K562 (cell line): ENCODE results near the gene OTOGL. TPM values are rescaled to one million over a fixed set of nuclear protein-coding genes. Genes with fewer than 3 reads are reported as not detected.

Source experiments
- ATAC-seq: fragments of 200-7000 bp; cut with Tn5 transposase; 3 replicates; pipeline ENCODE4 v1.9.1; 2020; ENCODE audit warnings: moderate library complexity
- BruUV-seq: library from RNA; stranded (reverse); fragments of 400-500 nt; replicated peaks from 2 replicates; lab custom pipeline; 2021; lab: Mats Ljungman, UMichigan
- CTCF ChIA-PET: fragments of 300-600 bp; formaldehyde crosslinking; extraction: SDS; loops from one replicate; lab custom pipeline; 2021; ENCODE audit warnings: low intra/inter-chr PET ratio; lab: Yijun Ruan, JAX
- POLR2A ChIA-PET: fragments of 300-600, 350-650 bp; sonication (Branson Sonifier 250); formaldehyde crosslinking; extraction: SDS; loops from one replicate; lab custom pipeline; 2021; ENCODE audit warnings: antibody characterized with exemption, inconsistent platforms; lab: Yijun Ruan, JAX
- DNase-seq, 4 experiments: peaks; one replicate each; pipeline versions ENCODE4 v3.0.0 to v3.0.0-alpha.2; 2011 to 2018; ENCODE audit warnings: low spot score in 3 of 4, mixed read lengths in 3 of 4; ENCODE audit errors: extremely low read depth in 1 of 4
- FAIRE-seq: peaks from 2 replicates; lab custom pipeline; 2011; peaks lifted over from hg19 to GRCh38; lab: Jason Lieb, UNC
- H2AFZ ChIP-seq: 2 replicates; pipeline ENCODE4 v1.6.0; 2011; ENCODE audit warnings: low read depth, low read length, control low read depth, inconsistent platforms
- H3K27ac ChIP-seq: fragments of 200-600 bp; 3 replicates; pipeline ENCODE4 v1.8.0; 2011; ENCODE audit warnings: low read depth, mild to moderate bottlenecking, control low read depth, inconsistent platforms, low read length, moderate library complexity, mixed read lengths; ENCODE audit errors: extremely low read depth
- H3K27me3 ChIP-seq, 2 experiments: fragments of 300-600 bp in 1 of 2; 2 replicates in 1 of 2; 3 replicates in 1 of 2; pipeline versions ENCODE4 v1.6.0 to v1.8.0; 2011; ENCODE audit warnings: inconsistent platforms in 2 of 2, low read length in 2 of 2, mild to moderate bottlenecking in 1 of 2, mixed read lengths in 1 of 2, moderate library complexity in 1 of 2; ENCODE audit not compliant: control insufficient read depth in 2 of 2, insufficient read depth in 2 of 2
- H3K36me3 ChIP-seq: fragments of 300-600 bp; 3 replicates; pipeline ENCODE4 v1.8.0; 2011; ENCODE audit warnings: mild to moderate bottlenecking, low read length, inconsistent platforms; ENCODE audit not compliant: control insufficient read depth, insufficient read depth
- H3K4me1 ChIP-seq, 2 experiments: fragments of 200-600 bp in 1 of 2; replicated peaks in 1 of 2; 2 replicates in 1 of 2; 3 replicates in 1 of 2; pipeline versions ENCODE4 v1.5.1 to v1.8.0; 2011; ENCODE audit warnings: inconsistent platforms in 2 of 2, low read length in 2 of 2, mild to moderate bottlenecking in 1 of 2, mixed read lengths in 1 of 2, moderate library complexity in 1 of 2; ENCODE audit not compliant: control insufficient read depth in 2 of 2, insufficient read depth in 2 of 2
- H3K4me2 ChIP-seq: 2 replicates; pipeline ENCODE4 v1.6.1; 2011; ENCODE audit warnings: low read length, control low read depth, inconsistent platforms, mixed read lengths; ENCODE audit not compliant: insufficient read depth
- H3K4me3 ChIP-seq: fragments of 200-600 bp; sonication (generic), shearing (Covaris generic); 2 replicates; pipeline ENCODE4 v1.5.1; 2016; ENCODE audit warnings: control low read depth, inconsistent platforms
- H3K79me2 ChIP-seq: fragments of 200-600 bp; 3 replicates; pipeline ENCODE4 v1.8.0; 2011; ENCODE audit warnings: low read length, inconsistent platforms; ENCODE audit not compliant: control insufficient read depth, insufficient read depth
- H3K9ac ChIP-seq, 2 experiments: 2 replicates each; pipeline versions ENCODE4 v1.6.0 to v1.6.1; 2011; ENCODE audit warnings: low read depth in 2 of 2, low read length in 2 of 2, control low read depth in 1 of 2, inconsistent platforms in 1 of 2, mild to moderate bottlenecking in 1 of 2, mixed read lengths in 1 of 2; ENCODE audit not compliant: insufficient read depth in 1 of 2
- H3K9me1 ChIP-seq: one replicate; pipeline ENCODE4 v1.6.0; 2011; ENCODE audit warnings: inconsistent platforms, mild to moderate bottlenecking, low read length, moderate library complexity; ENCODE audit not compliant: control insufficient read depth, insufficient read depth
- H3K9me3 ChIP-seq: replicated peaks from 2 replicates; pipeline ENCODE4 v1.5.1; 2011; ENCODE audit warnings: low read depth, low read length, inconsistent platforms; ENCODE audit not compliant: control insufficient read depth, insufficient read depth
- H4K20me1 ChIP-seq: replicated peaks from 2 replicates; pipeline ENCODE4 v1.6.1; 2011; ENCODE audit warnings: low read length, inconsistent platforms, mixed read lengths; ENCODE audit not compliant: control insufficient read depth, insufficient read depth
- DIDO1 ChIP-seq: fragments of 450-650 bp; IDR thresholded peaks from 2 replicates; pipeline ENCODE4 v1.6.1; 2016; ENCODE audit warnings: low read depth, missing biosample characterization, missing genetic modification characterization
- FOXA3 ChIP-seq, 2 experiments: fragments of 450-650 bp in 1 of 2; sonication (generic) in 1 of 2; formaldehyde crosslinking; IDR thresholded peaks in 1 of 2; conservative IDR thresholded peaks in 1 of 2; 2 replicates each; pipeline versions ENCODE4 v1.4.0 to v1.8.0; 2020 to 2022; ENCODE audit warnings: mild to moderate bottlenecking in 2 of 2, missing genetic modification reagents in 1 of 2
- OTX1 ChIP-seq: fragments of 450-650 bp; formaldehyde crosslinking; IDR thresholded peaks from 2 replicates; pipeline ENCODE4 v1.4.0; 2022; ENCODE audit warnings: mild to moderate bottlenecking
- RBM39 ChIP-seq: fragments of 200-400 bp; formaldehyde crosslinking; optimal IDR thresholded peaks from 2 replicates; pipeline ENCODE3; 2018; ENCODE audit warnings: low read depth, low read length
- TAF9B ChIP-seq: fragments of 450-650 bp; IDR thresholded peaks from 2 replicates; pipeline ENCODE4 v1.6.1; 2018; ENCODE audit warnings: mild to moderate bottlenecking; ENCODE audit not compliant: partially characterized antibody
- TEAD1 ChIP-seq, 2 experiments: fragments of 450-650 bp in 1 of 2; sonication (generic) in 1 of 2; formaldehyde crosslinking; IDR thresholded peaks; 2 replicates each; pipeline versions ENCODE4 v1.4.0 to v1.8.0; 2020 to 2022; ENCODE audit warnings: mild to moderate bottlenecking in 2 of 2, missing genetic modification reagents in 1 of 2
- WGBS: fragments of 100-300 bp; shearing (Covaris generic); methylation state at CpG from one replicate; pipeline ENCODE4 v1.1.6; 2016; ENCODE audit warnings: low coverage, mixed read lengths; ENCODE audit not compliant: insufficient coverage; ENCODE audit errors: missing lambda C conversion rate; 5-methylcytosine and 5-hydroxymethylcytosine counted together
- in situ Hi-C: fragments of 300-500 bp; cut with MboI; formaldehyde crosslinking; loops from 4 replicates; pipeline ENCODE4 v1.15.0; 2018; ENCODE audit warnings: inconsistent platforms, mixed read lengths
- intact Hi-C: fragments of 100-400 bp; cut with micrococcal nuclease; formaldehyde crosslinking; loops from 2 replicates; pipeline ENCODE4 v1.14.2; 2022
- polyA plus RNA-seq, 8 experiments: library from polyadenylated mRNA; depleted of rRNA in 4 of 8; stranded (reverse) in 5 of 8; unstranded in 3 of 8; fragments of >200 nt; fragmentation: Nextera tagmentation in 2 of 8; fragmentation: Illumina TruSeq in 1 of 8; extraction: Ambion mirVana in 2 of 8; extraction: Trizol in 1 of 8; gene quantifications; 2 replicates each; pipeline versions ENCODE4 v1.2.1 to v1.2.3, GENCODE V29; 2011 to 2014; ENCODE audit warnings: inconsistent platforms in 1 of 8, missing spikeins in 1 of 8
- total RNA-seq, 7 experiments: library from RNA; depleted of rRNA in 6 of 7; stranded (reverse); fragments of >200 nt in 6 of 7; fragmentation: Illumina TruSeq in 2 of 7; extraction: Trizol in 2 of 7; gene quantifications; 2 replicates each; pipeline versions ENCODE4 v1.2.1 to v1.2.3, GENCODE V29; 2011 to 2021; ENCODE audit warnings: low replicate concordance in 1 of 7
- TF ChIP-seq, protein P1 (sequence below), 3 experiments: IDR thresholded peaks in 2 of 3; conservative IDR thresholded peaks in 1 of 3; 2 replicates each; pipeline ENCODE4 v1.5.1; 2011 to 2012; ENCODE audit warnings: low read length in 3 of 3, mild to moderate bottlenecking in 3 of 3, control low read depth in 2 of 3, improper control_type of control experiment in 1 of 3, inconsistent platforms in 1 of 3, low read depth in 1 of 3, mixed read lengths in 1 of 3, moderate library complexity in 1 of 3; ENCODE audit not compliant: insufficient read depth in 2 of 3
- TF ChIP-seq, protein P2 (sequence below): sonication (generic); formaldehyde crosslinking; IDR thresholded peaks from 2 replicates; pipeline ENCODE4 v1.8.1; 2022; ENCODE audit warnings: missing genetic modification reagents
- TF ChIP-seq, protein P3 (sequence below): sonication (generic); formaldehyde crosslinking; IDR thresholded peaks from 2 replicates; pipeline ENCODE4 v1.8.1; 2023; ENCODE audit warnings: mild to moderate bottlenecking, missing genetic modification reagents
- TF ChIP-seq, protein P4 (sequence below): fragments of 450-650 bp; formaldehyde crosslinking; IDR thresholded peaks from 2 replicates; pipeline ENCODE4 v1.4.0; 2022; ENCODE audit warnings: missing genetic modification characterization

OTOGL gene
- total and polyA plus RNA-seq, 9 of the 15 experiments (the other 6 are each of a cell fraction or from before 2014, with no cell fraction given): 0.02 to 0.03 TPM; not detected in 7

DNA sequence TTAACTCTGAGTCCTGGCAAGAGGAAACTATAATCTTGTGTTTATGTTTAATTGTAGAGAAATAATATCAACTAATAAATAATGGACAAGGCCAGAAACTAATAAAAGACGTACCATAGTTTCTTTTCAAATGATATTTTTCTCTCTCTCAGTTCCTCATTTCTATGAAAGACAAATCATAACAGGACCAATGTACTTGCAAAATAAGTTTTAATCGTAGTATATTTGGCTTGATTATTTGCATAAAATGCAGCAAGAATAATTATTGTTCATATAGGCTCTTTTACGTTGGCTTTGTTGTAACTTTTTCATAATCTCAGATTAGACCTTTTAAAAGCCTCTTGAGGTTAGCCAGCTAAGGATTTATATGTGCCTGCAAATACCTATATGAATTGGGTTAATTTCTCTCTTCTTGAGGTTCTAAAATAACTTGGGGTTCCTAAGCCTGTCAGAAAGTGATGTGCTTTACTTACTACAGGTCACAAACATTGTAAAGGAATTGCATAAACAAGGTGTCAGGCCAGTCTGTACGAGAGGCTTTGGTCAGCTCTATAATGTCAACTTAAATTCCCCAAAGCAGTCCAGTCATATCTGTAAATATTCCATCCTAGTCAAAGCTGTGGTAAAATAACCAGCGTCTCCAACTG lies 191.9 kb downstream of the OTOGL start:
- POLR2A ChIA-PET: no interaction called here
- no TSS peak for BruUV-seq
- CTCF ChIA-PET: no interaction called here

More for the DNA sequence above, 191.9 kb downstream of the OTOGL start:
- no peaks in the 10 kb centered on the region for H3K79me2 ChIP-seq
- no peak overlapping the region for H2AFZ ChIP-seq
- H3K9me1 ChIP-seq: no peaks in the 10 kb centered on the region
- H3K4me1 ChIP-seq: no peaks in the 10 kb centered on the region
- no peak overlapping the region for H3K4me3 ChIP-seq
- H3K9me3 ChIP-seq: no peaks in the 10 kb centered on the region
- H3K27me3 ChIP-seq: no peaks in the 10 kb centered on the region
- H4K20me1 ChIP-seq: no peaks in the 10 kb centered on the region
- H3K9ac ChIP-seq: no peak overlapping the region
- H3K27ac ChIP-seq: no peak overlapping the region
- TF ChIP-seq FOXA3 (CRISPR knock-in tag; conservative IDR thresholded peaks at IDR 0.05 in 1 of 2, IDR thresholded peaks at IDR 0.05 in 1 of 2): no peak
- TF ChIP-seq RBM39: no peak
- TF ChIP-seq DIDO1 (tag): no peak
- no peak for TF ChIP-seq TEAD1 (CRISPR knock-in tag; IDR thresholded peaks at IDR 0.05)
- no peak for TF ChIP-seq OTX1 (CRISPR knock-in tag)
- TF ChIP-seq, protein P1, sequence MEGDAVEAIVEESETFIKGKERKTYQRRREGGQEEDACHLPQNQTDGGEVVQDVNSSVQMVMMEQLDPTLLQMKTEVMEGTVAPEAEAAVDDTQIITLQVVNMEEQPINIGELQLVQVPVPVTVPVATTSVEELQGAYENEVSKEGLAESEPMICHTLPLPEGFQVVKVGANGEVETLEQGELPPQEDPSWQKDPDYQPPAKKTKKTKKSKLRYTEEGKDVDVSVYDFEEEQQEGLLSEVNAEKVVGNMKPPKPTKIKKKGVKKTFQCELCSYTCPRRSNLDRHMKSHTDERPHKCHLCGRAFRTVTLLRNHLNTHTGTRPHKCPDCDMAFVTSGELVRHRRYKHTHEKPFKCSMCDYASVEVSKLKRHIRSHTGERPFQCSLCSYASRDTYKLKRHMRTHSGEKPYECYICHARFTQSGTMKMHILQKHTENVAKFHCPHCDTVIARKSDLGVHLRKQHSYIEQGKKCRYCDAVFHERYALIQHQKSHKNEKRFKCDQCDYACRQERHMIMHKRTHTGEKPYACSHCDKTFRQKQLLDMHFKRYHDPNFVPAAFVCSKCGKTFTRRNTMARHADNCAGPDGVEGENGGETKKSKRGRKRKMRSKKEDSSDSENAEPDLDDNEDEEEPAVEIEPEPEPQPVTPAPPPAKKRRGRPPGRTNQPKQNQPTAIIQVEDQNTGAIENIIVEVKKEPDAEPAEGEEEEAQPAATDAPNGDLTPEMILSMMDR (IDR thresholded peaks at IDR 0.05 in 2 of 3, conservative IDR thresholded peaks at IDR 0.05 in 1 of 3; ENCODE audit: insufficient read depth in 2 of 3, low read depth in 1 of 3, low read length in 3 of 3): no peak
- TF ChIP-seq, protein P2, sequence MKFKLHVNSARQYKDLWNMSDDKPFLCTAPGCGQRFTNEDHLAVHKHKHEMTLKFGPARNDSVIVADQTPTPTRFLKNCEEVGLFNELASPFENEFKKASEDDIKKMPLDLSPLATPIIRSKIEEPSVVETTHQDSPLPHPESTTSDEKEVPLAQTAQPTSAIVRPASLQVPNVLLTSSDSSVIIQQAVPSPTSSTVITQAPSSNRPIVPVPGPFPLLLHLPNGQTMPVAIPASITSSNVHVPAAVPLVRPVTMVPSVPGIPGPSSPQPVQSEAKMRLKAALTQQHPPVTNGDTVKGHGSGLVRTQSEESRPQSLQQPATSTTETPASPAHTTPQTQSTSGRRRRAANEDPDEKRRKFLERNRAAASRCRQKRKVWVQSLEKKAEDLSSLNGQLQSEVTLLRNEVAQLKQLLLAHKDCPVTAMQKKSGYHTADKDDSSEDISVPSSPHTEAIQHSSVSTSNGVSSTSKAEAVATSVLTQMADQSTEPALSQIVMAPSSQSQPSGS: no peak
- TF ChIP-seq TAF9B: no peak
- TF ChIP-seq, protein P3, sequence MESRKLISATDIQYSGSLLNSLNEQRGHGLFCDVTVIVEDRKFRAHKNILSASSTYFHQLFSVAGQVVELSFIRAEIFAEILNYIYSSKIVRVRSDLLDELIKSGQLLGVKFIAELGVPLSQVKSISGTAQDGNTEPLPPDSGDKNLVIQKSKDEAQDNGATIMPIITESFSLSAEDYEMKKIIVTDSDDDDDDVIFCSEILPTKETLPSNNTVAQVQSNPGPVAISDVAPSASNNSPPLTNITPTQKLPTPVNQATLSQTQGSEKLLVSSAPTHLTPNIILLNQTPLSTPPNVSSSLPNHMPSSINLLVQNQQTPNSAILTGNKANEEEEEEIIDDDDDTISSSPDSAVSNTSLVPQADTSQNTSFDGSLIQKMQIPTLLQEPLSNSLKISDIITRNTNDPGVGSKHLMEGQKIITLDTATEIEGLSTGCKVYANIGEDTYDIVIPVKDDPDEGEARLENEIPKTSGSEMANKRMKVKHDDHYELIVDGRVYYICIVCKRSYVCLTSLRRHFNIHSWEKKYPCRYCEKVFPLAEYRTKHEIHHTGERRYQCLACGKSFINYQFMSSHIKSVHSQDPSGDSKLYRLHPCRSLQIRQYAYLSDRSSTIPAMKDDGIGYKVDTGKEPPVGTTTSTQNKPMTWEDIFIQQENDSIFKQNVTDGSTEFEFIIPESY (CRISPR knock-in tag): no peak
- TF ChIP-seq, protein P4, sequence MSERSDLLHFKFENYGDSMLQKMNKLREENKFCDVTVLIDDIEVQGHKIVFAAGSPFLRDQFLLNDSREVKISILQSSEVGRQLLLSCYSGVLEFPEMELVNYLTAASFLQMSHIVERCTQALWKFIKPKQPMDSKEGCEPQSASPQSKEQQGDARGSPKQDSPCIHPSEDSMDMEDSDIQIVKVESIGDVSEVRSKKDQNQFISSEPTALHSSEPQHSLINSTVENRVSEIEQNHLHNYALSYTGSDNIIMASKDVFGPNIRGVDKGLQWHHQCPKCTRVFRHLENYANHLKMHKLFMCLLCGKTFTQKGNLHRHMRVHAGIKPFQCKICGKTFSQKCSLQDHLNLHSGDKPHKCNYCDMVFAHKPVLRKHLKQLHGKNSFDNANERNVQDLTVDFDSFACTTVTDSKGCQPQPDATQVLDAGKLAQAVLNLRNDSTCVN: no peak
- no peak overlapping the region for H3K4me2 ChIP-seq
- FAIRE-seq (no peak), ATAC-seq (no peak), DNase-seq (no peak)
- intact Hi-C loops (no loop called here), in situ Hi-C loops (no loop called here)
- 2% methylated on average over 5 of the region's 5 CpGs for WGBS
- H3K36me3 ChIP-seq: no peaks in the 10 kb centered on the region
